IPS-18c (cell line): ENCODE data around the gene TRPC5OS.

Source experiments
- H3K4me3 ChIP-seq: 2 replicates; pipeline ENCODE4 v1.7.0; 2013; ENCODE audit warnings: low read depth, mild to moderate bottlenecking, low read length, moderate library complexity; ENCODE audit not compliant: insufficient read depth
- H3K9me3 ChIP-seq: one replicate; pipeline ENCODE4 v1.6.1; 2013; ENCODE audit warnings: mild to moderate bottlenecking, low read length, moderate library complexity; ENCODE audit not compliant: control insufficient read depth, insufficient read depth

TRPC5OS gene

GRCh38 chrX:111880735-111881134 lies 4.8 kb downstream of the TRPC5OS start:
- Histone ChIP-seq H3K9me3 (no peaks in the 10 kb centered on the region), H3K4me3 (no peak overlapping the region)

GRCh38 chrX:111881715-111882114 lies 5.7 kb downstream of the TRPC5OS start:
- H3K9me3 ChIP-seq = peaks cover 2% of the 10 kb centered on the region
- H3K4me3 ChIP-seq = no peak overlapping the region

GRCh38 chrX:111886678-111887077 lies 10.7 kb downstream of the TRPC5OS start:
- Histone ChIP-seq H3K4me3 (no peak overlapping the region), H3K9me3 (peaks cover 3% of the 10 kb centered on the region)

GRCh38 chrX:111888600-111888999 lies 12.6 kb downstream of the TRPC5OS start:
- H3K9me3 ChIP-seq = peaks cover 3% of the 10 kb centered on the region
- no peak overlapping the region for H3K4me3 ChIP-seq

GRCh38 chrX:111892375-111892774 lies 16.4 kb downstream of the TRPC5OS start:
- no peak overlapping the region for H3K4me3 ChIP-seq

GRCh38 chrX:111896148-111896547 lies 20.2 kb downstream of the TRPC5OS start:
- H3K9me3 ChIP-seq = no peaks in the 10 kb centered on the region

More at GRCh38 chrX:111892375-111892774, 16.4 kb downstream of the TRPC5OS start:
- H3K9me3 ChIP-seq = no peaks in the 10 kb centered on the region

GRCh38 chrX:111914398-111915090 lies 38.6 kb downstream of the TRPC5OS start:
- Histone ChIP-seq H3K9me3 (no peaks in the 10 kb centered on the region), H3K4me3 (no peak overlapping the region)

More at GRCh38 chrX:111896148-111896547, 20.2 kb downstream of the TRPC5OS start:
- no peak overlapping the region for H3K4me3 ChIP-seq

GRCh38 chrX:111917591-111917990 lies 41.6 kb downstream of the TRPC5OS start:
- H3K9me3 ChIP-seq = no peaks in the 10 kb centered on the region
- H3K4me3 ChIP-seq = no peak overlapping the region

- no peaks in the 10 kb centered on the region for H3K9me3 ChIP-seq
- H3K4me3 ChIP-seq = no peak overlapping the region
Measured at GRCh38 chrX:111928456-111928855, 52.5 kb downstream of the TRPC5OS start.
